ENCODE data around the gene SLC5A7. TPM values are rescaled to one million over a fixed set of nuclear protein-coding genes. Genes with fewer than 3 reads are reported as not detected.

Gene SLC5A7
- total and polyA plus RNA-seq, 12 donors: 0.04 to 0.39 (median 0.11) TPM; not detected in 1

GRCh38 chr2:108031471-108031941, 45.2 kb downstream of the SLC5A7 start:
- no peak overlapping the region for H3K27ac ChIP-seq
- no peaks in the 10 kb centered on the region for H3K4me1 ChIP-seq
- no peak for DNase-seq
- 94 to 95% methylated on average over 23 of the region's 23 CpGs for WGBS, 2 donors
- peaks cover 0 to 9% (median 0%) of the 10 kb centered on the region in 11 donors for H3K9me3 ChIP-seq
- TF ChIP-seq, protein P1, sequence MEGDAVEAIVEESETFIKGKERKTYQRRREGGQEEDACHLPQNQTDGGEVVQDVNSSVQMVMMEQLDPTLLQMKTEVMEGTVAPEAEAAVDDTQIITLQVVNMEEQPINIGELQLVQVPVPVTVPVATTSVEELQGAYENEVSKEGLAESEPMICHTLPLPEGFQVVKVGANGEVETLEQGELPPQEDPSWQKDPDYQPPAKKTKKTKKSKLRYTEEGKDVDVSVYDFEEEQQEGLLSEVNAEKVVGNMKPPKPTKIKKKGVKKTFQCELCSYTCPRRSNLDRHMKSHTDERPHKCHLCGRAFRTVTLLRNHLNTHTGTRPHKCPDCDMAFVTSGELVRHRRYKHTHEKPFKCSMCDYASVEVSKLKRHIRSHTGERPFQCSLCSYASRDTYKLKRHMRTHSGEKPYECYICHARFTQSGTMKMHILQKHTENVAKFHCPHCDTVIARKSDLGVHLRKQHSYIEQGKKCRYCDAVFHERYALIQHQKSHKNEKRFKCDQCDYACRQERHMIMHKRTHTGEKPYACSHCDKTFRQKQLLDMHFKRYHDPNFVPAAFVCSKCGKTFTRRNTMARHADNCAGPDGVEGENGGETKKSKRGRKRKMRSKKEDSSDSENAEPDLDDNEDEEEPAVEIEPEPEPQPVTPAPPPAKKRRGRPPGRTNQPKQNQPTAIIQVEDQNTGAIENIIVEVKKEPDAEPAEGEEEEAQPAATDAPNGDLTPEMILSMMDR (IDR thresholded peaks at IDR 0.05): no peak
- no peaks in the 10 kb centered on the region for H3K27me3 ChIP-seq
- H3K36me3 ChIP-seq: no peaks in the 10 kb centered on the region
- ATAC-seq: peak in 1 of 8 donors; percentile 10
- intact Hi-C loops (cut with DNase I): no loop called here
- no peak overlapping the region for H3K4me3 ChIP-seq

DNA sequence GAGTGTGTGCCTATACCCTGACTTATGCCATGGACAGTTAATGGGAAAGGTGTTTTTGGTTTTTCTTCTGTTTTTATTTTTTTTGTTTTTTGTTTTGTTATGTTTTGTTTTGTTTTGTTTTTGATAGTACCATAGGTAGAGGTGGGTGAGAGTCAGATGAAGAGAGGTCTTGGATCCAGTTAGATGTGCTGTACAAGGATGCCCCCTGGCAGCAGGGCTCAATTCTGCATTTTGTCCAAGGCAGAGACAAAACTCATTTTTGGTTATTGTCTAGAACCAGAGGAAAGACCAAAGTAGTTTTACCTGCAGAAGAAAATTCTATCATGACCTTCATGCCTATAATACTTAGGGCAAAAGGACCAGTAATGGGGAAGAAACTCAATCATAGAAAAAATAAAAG, 48.5 kb downstream of the SLC5A7 start:
- peaks cover 0 to 9% (median 0%) of the 10 kb centered on the region in 11 donors for H3K9me3 ChIP-seq
- H3K4me3 ChIP-seq: no peak overlapping the region
- no peaks in the 10 kb centered on the region for H3K4me1 ChIP-seq
- DNase-seq: no peak
- no peaks in the 10 kb centered on the region for H3K36me3 ChIP-seq
- intact Hi-C loops (cut with DNase I): no loop called here
- no peak overlapping the region for H3K27ac ChIP-seq
- ATAC-seq: no peak
- TF ChIP-seq, protein P1 (IDR thresholded peaks at IDR 0.05): no peak
- H3K27me3 ChIP-seq: no peaks in the 10 kb centered on the region

DNA sequence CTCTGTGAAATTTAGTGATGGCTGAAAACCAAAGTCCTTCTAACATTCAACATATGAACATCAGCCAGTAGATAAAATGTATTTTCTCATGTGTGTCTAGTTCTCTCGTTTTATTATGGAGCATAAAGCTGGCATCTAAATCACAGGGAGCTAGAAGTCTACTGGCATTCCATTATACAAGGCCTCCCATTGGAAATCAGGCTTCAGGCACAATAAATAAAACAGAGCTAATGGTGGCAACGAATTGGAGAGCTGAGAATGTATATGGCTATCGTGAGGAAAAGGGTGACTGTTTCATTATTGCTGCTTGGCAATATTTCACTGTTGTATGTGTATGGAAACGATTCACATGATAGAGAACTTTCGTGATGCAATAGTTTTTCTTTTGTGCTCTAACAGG, 62.4 kb downstream of the SLC5A7 start:
- no peak for ATAC-seq
- no peak for DNase-seq
- no peak overlapping the region for H3K4me3 ChIP-seq
- H3K9me3 ChIP-seq: peaks cover 0 to 24% (median 2%) of the 10 kb centered on the region in 11 donors
- H3K27me3 ChIP-seq: no peaks in the 10 kb centered on the region
- intact Hi-C loops (cut with DNase I): no loop called here
- no peaks in the 10 kb centered on the region for H3K4me1 ChIP-seq
- WGBS, 2 donors: 66 to 73% methylated on average over 5 of the region's 5 CpGs
- H3K27ac ChIP-seq: no peak overlapping the region
- TF ChIP-seq, protein P1 (IDR thresholded peaks at IDR 0.05): no peak
- H3K36me3 ChIP-seq: no peaks in the 10 kb centered on the region

DNA sequence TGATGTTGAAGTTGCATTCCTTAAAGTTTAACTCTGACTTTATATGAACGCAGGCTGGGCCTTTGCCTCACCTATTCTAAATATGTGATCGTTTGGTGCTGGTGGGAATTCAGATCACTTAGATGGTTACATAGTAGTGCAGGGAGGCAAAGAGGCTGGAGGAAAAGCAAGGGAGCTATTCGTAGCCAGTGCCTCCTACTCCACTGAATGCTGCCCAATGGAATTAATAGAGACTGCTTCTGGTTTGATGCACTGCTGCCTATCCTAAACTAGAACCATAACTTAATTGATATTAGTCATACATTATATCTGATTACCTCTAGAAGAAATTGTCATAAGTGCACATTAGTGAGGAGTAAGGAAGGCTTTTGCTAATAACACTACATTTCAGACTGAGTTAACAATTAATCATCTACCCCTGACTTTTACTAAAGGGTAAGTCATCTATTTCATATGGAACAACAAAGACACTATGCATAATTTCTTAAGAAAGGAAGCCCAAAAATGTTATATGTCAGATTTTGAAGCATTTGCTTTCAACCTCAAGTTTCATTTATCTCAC, 72.3 kb downstream of the SLC5A7 start:
- Histone ChIP-seq H3K4me3 (no peak overlapping the region), H3K36me3 (no peaks in the 10 kb centered on the region), H3K9me3 (no peaks in the 10 kb centered on the region), H3K4me1 (no peaks in the 10 kb centered on the region), H3K27ac (no peak overlapping the region), H3K27me3 (no peaks in the 10 kb centered on the region)
- ATAC-seq (no peak), DNase-seq (no peak)
- 71 to 77% methylated on average over 3 of the region's 3 CpGs for WGBS, 2 donors
- TF ChIP-seq, protein P1 (IDR thresholded peaks at IDR 0.05): no peak
- intact Hi-C loops (cut with DNase I): no loop called here

All from heart right ventricle (tissue), 16 donors.